DOHH2 (cell line): ENCODE data around the gene WWC1.

Experiments
- H3F3A ChIP-seq: fragments of 200-600 bp; sonication (generic), shearing (Covaris generic); 2 replicates; pipeline ENCODE4 v1.6.0; 2016; ENCODE audit warnings: antibody characterized with exemption, mild to moderate bottlenecking; ENCODE audit not compliant: control insufficient read depth, insufficient read depth
- H3K27ac ChIP-seq: fragments of 200-600 bp; sonication (generic); 2 replicates; pipeline ENCODE4 v1.5.1; 2014; ENCODE audit warnings: low read depth, mild to moderate bottlenecking, low read length, moderate library complexity
- H3K27me3 ChIP-seq: fragments of 200-600 bp; sonication (generic); 2 replicates; pipeline ENCODE4 v1.6.1; 2014; ENCODE audit warnings: mild to moderate bottlenecking, low read length, mixed read lengths; ENCODE audit not compliant: control insufficient read depth
- H3K36me3 ChIP-seq: fragments of 200-600 bp; sonication (generic); 2 replicates; pipeline ENCODE4 v1.6.1; 2014; ENCODE audit warnings: mild to moderate bottlenecking, low read length, moderate library complexity, mixed read lengths; ENCODE audit not compliant: control insufficient read depth
- H3K4me1 ChIP-seq: fragments of 200-600 bp; sonication (generic); 2 replicates; pipeline ENCODE4 v1.6.1; 2014; ENCODE audit warnings: mild to moderate bottlenecking, low read length, mixed read lengths; ENCODE audit not compliant: control insufficient read depth
- H3K4me2 ChIP-seq: fragments of 200-600 bp; sonication (generic); 2 replicates; pipeline ENCODE4 v1.6.0; 2014; ENCODE audit warnings: mild to moderate bottlenecking, low read length, moderate library complexity
- H3K4me3 ChIP-seq: fragments of 200-600 bp; sonication (generic); 2 replicates; pipeline ENCODE4 v1.5.1; 2014; ENCODE audit warnings: mild to moderate bottlenecking, low read length, mixed read lengths
- H3K79me2 ChIP-seq: fragments of 200-600 bp; sonication (generic); 2 replicates; pipeline ENCODE4 v1.6.1; 2014; ENCODE audit warnings: mild to moderate bottlenecking, low read length, mixed read lengths; ENCODE audit not compliant: control insufficient read depth
- H3K9me2 ChIP-seq: fragments of 200-600 bp; sonication (generic); replicated peaks from 2 replicates; pipeline ENCODE4 v1.6.1; 2014; ENCODE audit warnings: mild to moderate bottlenecking, low read length, mixed read lengths; ENCODE audit not compliant: control insufficient read depth
- H3K9me3 ChIP-seq: fragments of 200-600 bp; sonication (generic); 2 replicates; pipeline ENCODE4 v1.6.1; 2014; ENCODE audit warnings: antibody characterized with exemption, low read length, mixed read lengths; ENCODE audit not compliant: control insufficient read depth, insufficient read depth
- H4K20me1 ChIP-seq: fragments of 200-600 bp; sonication (generic); 2 replicates; pipeline ENCODE4 v1.6.0; 2014; ENCODE audit warnings: low read depth, mild to moderate bottlenecking, antibody characterized with exemption, low read length, moderate library complexity; ENCODE audit not compliant: control insufficient read depth, insufficient read depth
- CTCF ChIP-seq: fragments of 200-600 bp; sonication (generic); IDR thresholded peaks from one replicate; pipeline ENCODE4 v1.5.1; 2014; ENCODE audit warnings: antibody characterized with exemption, mild to moderate bottlenecking, low read depth, low read length; ENCODE audit not compliant: poor library complexity, severe bottlenecking
- EZH2phosphoT487 ChIP-seq: fragments of 200-600 bp; sonication (generic); IDR thresholded peaks from 2 replicates; pipeline ENCODE4 v1.6.1; 2017; ENCODE audit warnings: borderline replicate concordance, mild to moderate bottlenecking, antibody characterized with exemption, low read length, moderate library complexity, mixed read lengths

WWC1 gene

GRCh38 chr5:168443950-168444700 is 152.7 kb downstream of the WWC1 start:
- H3K4me1 ChIP-seq = no peaks in the 10 kb centered on the region
- no peak overlapping the region for H3K4me2 ChIP-seq
- H3K27me3 ChIP-seq = no peaks in the 10 kb centered on the region
- H3K27ac ChIP-seq = no peak overlapping the region
- H3F3A ChIP-seq = no peaks in the 10 kb centered on the region
- H4K20me1 ChIP-seq = no peaks in the 10 kb centered on the region
- H3K36me3 ChIP-seq = no peaks in the 10 kb centered on the region
- H3K79me2 ChIP-seq = no peaks in the 10 kb centered on the region
- no peak overlapping the region for H3K4me3 ChIP-seq
- no peaks in the 10 kb centered on the region for H3K9me3 ChIP-seq
- no peaks in the 10 kb centered on the region for H3K9me2 ChIP-seq
- TF ChIP-seq CTCF (no peak), EZH2phosphoT487 (no peak)

DNA sequence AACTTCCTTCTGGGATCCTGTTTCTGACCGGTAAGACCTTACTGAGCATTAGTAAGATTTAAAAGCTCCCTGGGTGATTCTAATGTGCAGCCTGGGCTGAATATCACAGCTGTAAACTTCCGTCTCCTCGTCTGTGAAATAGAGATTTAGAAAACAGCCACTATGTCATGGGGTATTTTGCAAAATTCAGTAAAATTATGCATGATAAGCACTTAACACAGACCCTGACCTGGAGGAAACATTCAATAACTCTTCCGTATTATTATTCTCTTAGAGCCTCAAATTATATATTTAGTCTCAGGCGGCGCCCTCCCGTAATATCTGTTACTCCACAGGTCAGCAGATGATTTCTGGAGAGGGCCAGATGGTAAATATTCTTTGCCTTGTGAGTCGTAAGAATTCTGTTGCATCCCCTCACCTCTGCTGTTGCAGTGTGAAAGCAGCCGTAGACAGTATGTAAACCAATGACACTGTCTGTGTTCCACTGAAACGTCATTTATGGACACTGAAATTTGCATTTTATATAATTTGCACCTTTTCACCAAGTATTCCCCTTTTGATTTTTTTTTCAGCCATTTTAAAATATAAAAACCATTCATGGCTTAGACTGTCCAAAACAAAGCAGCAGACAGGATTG is 155.7 kb downstream of the WWC1 start:
- no peak overlapping the region for H3K4me2 ChIP-seq
- H3K27me3 ChIP-seq = no peaks in the 10 kb centered on the region
- H3K36me3 ChIP-seq = no peaks in the 10 kb centered on the region
- H3K27ac ChIP-seq = no peak overlapping the region
- H3K9me3 ChIP-seq = no peaks in the 10 kb centered on the region
- H4K20me1 ChIP-seq = no peaks in the 10 kb centered on the region
- no peak overlapping the region for H3K4me3 ChIP-seq
- TF ChIP-seq EZH2phosphoT487 = no peak
- TF ChIP-seq CTCF = no peak
- no peaks in the 10 kb centered on the region for H3F3A ChIP-seq
- no peaks in the 10 kb centered on the region for H3K4me1 ChIP-seq
- no peaks in the 10 kb centered on the region for H3K9me2 ChIP-seq
- H3K79me2 ChIP-seq = no peaks in the 10 kb centered on the region

GRCh38 chr5:168447808-168448207 is 156.4 kb downstream of the WWC1 start:
- H3K79me2 ChIP-seq = no peaks in the 10 kb centered on the region
- H4K20me1 ChIP-seq = no peaks in the 10 kb centered on the region
- H3K9me2 ChIP-seq = no peaks in the 10 kb centered on the region
- H3K9me3 ChIP-seq = no peaks in the 10 kb centered on the region
- H3K36me3 ChIP-seq = no peaks in the 10 kb centered on the region
- H3F3A ChIP-seq = no peaks in the 10 kb centered on the region
- TF ChIP-seq CTCF (no peak), EZH2phosphoT487 (no peak)
- H3K27ac ChIP-seq = no peak overlapping the region
- H3K4me3 ChIP-seq = no peak overlapping the region
- no peak overlapping the region for H3K4me2 ChIP-seq
- H3K4me1 ChIP-seq = no peaks in the 10 kb centered on the region
- H3K27me3 ChIP-seq = no peaks in the 10 kb centered on the region
